Karpas-422 (cell line): ENCODE data around the gene CATSPER4. TPM values are rescaled to one million over a fixed set of nuclear protein-coding genes. Genes with fewer than 3 reads are reported as not detected.

Source experiments
- DNase-seq: peaks from one replicate; pipeline ENCODE4 v3.0.0-alpha.2; 2015
- H2AFZ ChIP-seq: fragments of 200-600 bp; sonication (generic); 2 replicates; pipeline ENCODE4 v1.6.1; 2014; ENCODE audit warnings: antibody characterized with exemption, low read length, mixed read lengths
- H3K27ac ChIP-seq: fragments of 200-600 bp; sonication (generic); 2 replicates; pipeline ENCODE4 v1.5.1; 2014; ENCODE audit warnings: mild to moderate bottlenecking, low read length, moderate library complexity
- H3K27me3 ChIP-seq: fragments of 200-600 bp; sonication (generic); 2 replicates; pipeline ENCODE4 v1.6.1; 2014; ENCODE audit warnings: low read length, mixed read lengths
- H3K36me3 ChIP-seq: fragments of 200-600 bp; sonication (generic); 2 replicates; pipeline ENCODE4 v1.6.1; 2014; ENCODE audit warnings: low read length, mixed read lengths; ENCODE audit not compliant: insufficient read depth
- H3K4me1 ChIP-seq: fragments of 200-600 bp; sonication (generic); 2 replicates; pipeline ENCODE4 v1.6.1; 2014; ENCODE audit warnings: mild to moderate bottlenecking, low read length, mixed read lengths
- H3K4me2 ChIP-seq: fragments of 200-600 bp; sonication (generic); 2 replicates; pipeline ENCODE4 v1.6.1; 2014; ENCODE audit warnings: low read length, low read depth, mild to moderate bottlenecking; ENCODE audit not compliant: poor library complexity, severe bottlenecking
- H3K4me3 ChIP-seq: fragments of 200-600 bp; sonication (generic); 2 replicates; pipeline ENCODE4 v1.5.1; 2014; ENCODE audit warnings: mild to moderate bottlenecking, antibody characterized with exemption, low read length, mixed read lengths
- H3K79me2 ChIP-seq: fragments of 200-600 bp; sonication (generic); 2 replicates; pipeline ENCODE4 v1.6.1; 2014; ENCODE audit warnings: mild to moderate bottlenecking, low read length, mixed read lengths
- H3K9ac ChIP-seq: fragments of 200-600 bp; sonication (generic); 2 replicates; pipeline ENCODE4 v1.6.0; 2014; ENCODE audit warnings: low read length
- H3K9me2 ChIP-seq: fragments of 200-600 bp; sonication (generic), shearing (Covaris generic); replicated peaks from 2 replicates; pipeline ENCODE4 v1.6.0; 2014; ENCODE audit warnings: mild to moderate bottlenecking, low read length, moderate library complexity; ENCODE audit not compliant: insufficient read depth
- H3K9me3 ChIP-seq: fragments of 300-700, 200-600 bp; sonication (generic); 2 replicates; pipeline ENCODE4 v1.6.1; 2014; ENCODE audit warnings: low read length, mixed read lengths
- H4K20me1 ChIP-seq: fragments of 200-600 bp; sonication (generic); 2 replicates; pipeline ENCODE4 v1.6.1; 2014; ENCODE audit warnings: mild to moderate bottlenecking, antibody characterized with exemption, low read length, low read depth; ENCODE audit not compliant: insufficient read depth
- total RNA-seq: library from RNA; depleted of rRNA; stranded (reverse); fragments of >200 nt; shearing (Covaris generic); gene quantifications from 2 replicates; pipeline ENCODE4 v1.2.3, GENCODE V29; 2014; ENCODE audit warnings: low replicate concordance

Gene CATSPER4
- total RNA-seq, 1 experiment from 2014 or later = not detected

DNA sequence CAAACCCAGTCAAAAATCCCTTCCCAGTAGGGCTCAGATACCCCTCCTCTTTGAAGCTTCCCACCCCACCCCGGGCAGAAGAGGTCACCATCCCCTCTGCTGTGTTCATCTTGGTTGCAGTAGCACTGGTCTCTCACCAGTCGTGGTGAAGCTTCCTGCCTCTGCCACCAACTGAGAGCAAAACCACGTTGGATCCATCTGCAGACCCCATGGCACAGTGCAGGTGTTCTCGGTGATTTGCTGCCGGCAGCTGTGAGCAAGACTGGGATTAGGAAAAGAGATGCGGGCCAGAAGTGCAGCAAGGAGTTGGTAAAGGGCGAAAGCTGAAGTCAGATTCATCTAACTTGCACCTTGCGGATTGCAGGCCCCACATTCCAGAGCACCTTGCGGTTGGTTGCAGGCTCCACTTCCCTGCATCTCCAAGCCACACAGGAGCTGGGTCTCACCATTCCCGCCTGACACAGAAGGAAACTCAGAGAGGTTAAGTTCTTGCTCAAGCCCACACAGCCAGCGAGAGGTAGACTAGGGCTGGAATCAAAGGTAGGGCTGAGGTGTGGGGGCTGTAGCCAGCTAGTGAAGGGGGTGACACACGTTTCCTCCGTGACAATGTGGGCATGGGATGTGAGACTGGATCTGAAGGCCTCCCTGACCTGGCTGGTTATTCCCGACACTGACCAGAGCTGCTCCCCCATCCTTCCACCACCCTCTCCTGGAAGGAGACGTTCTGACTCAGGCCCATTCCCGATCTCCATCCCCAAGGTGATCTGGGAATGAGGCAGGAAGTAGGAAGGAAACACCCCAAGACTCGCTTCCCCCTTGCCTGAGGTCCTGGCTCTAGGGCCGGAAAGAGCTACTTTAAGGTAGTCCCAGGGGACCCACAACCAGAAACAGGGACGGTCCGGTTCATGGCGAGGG lies 34.8 kb upstream of the CATSPER4 start:
- Histone ChIP-seq H3K4me2 (no peak overlapping the region), H2AFZ (no peak overlapping the region), H3K27me3 (no peaks in the 10 kb centered on the region)

DNA sequence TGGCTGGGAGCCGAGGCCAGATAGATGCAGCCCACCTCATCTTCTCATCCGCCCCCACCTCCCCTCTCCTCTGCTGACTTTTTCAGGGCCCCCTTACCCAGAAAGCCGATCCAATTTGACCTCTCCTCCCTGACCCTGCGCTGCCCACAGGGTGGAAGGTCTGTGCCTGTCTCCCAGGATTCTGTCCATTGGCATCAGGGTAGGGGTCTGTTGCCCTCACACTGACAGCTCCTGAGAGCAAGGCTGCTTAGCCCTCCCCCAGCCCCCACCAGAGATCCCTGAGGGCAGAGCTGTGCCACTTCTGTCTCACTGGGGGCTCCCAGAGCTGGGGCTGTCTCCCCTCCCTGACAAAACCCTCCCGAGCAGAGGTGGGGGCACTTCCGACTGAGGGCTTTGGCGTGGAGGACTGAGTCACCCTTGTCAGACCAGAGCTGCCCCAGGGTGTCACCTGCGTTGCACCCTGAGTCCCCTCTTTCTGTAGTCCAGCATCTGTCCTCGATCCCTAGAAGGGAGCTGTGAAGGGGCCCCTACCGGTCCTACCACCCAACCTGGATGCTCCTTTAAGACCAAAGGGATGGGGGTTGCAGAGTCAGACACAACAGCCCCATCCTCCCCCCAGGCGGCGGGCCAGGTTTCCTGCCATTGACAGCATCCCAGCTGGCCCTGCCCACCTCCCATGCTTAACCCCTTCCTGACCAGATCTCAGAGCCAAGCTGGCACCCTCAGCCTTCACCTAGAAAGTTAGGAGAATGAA lies 33.9 kb upstream of the CATSPER4 start:
- no peaks in the 10 kb centered on the region for H3K36me3 ChIP-seq
- H3K27me3 ChIP-seq = no peaks in the 10 kb centered on the region
- DNase-seq = peak; percentile 48
- H3K27ac ChIP-seq = no peak overlapping the region
- no peaks in the 10 kb centered on the region for H4K20me1 ChIP-seq
- H3K9ac ChIP-seq = no peak overlapping the region
- no peak overlapping the region for H3K4me3 ChIP-seq
- no peak overlapping the region for H2AFZ ChIP-seq
- H3K4me2 ChIP-seq = no peak overlapping the region
- H3K9me2 ChIP-seq = no peaks in the 10 kb centered on the region
- no peaks in the 10 kb centered on the region for H3K4me1 ChIP-seq
- no peaks in the 10 kb centered on the region for H3K9me3 ChIP-seq
- no peaks in the 10 kb centered on the region for H3K79me2 ChIP-seq

More for the DNA sequence above, 34.8 kb upstream of the CATSPER4 start:
- no peaks in the 10 kb centered on the region for H3K36me3 ChIP-seq
- no peak overlapping the region for H3K9ac ChIP-seq
- H4K20me1 ChIP-seq = no peaks in the 10 kb centered on the region
- H3K9me2 ChIP-seq = no peaks in the 10 kb centered on the region
- no peak overlapping the region for H3K27ac ChIP-seq
- no peak overlapping the region for H3K4me3 ChIP-seq
- no peaks in the 10 kb centered on the region for H3K9me3 ChIP-seq
- DNase-seq = no peak
- no peaks in the 10 kb centered on the region for H3K4me1 ChIP-seq
- no peaks in the 10 kb centered on the region for H3K79me2 ChIP-seq

DNA sequence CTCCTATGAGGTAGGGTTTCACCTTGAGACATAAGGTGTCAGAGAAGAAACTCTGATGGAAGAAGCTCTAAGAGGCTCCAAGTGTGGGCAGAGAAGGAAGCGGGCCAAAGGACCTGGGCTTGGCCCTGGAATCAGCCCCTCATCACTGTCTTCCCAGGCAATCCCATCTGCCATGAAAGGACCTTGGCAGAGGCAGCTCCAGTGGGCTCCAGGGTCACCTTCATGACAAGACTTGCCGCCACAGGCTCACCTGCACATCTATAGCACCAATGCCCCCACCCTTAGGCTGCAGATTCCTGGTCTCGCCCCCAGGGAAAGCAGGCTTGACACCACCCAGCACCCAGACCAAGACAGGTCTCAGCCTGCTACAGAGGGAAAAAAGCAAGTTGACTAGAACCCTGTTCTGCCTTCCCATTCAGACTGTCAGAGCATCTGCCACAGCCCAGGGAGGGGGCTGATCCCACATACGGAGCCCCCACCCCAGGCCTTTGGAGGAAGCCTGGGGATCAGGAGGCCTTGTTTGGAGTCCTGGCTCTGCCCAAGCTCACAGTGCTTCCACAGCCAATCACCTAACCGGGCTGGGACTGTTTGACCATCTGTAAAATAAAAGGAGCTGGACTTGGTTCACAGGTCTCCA lies 32.0 kb upstream of the CATSPER4 start:
- H4K20me1 ChIP-seq = no peaks in the 10 kb centered on the region
- no peak overlapping the region for H3K4me3 ChIP-seq
- H3K79me2 ChIP-seq = no peaks in the 10 kb centered on the region
- no peak overlapping the region for H3K9ac ChIP-seq
- no peak overlapping the region for H2AFZ ChIP-seq
- no peaks in the 10 kb centered on the region for H3K9me2 ChIP-seq
- no peak overlapping the region for H3K27ac ChIP-seq
- H3K4me2 ChIP-seq = no peak overlapping the region
- H3K27me3 ChIP-seq = no peaks in the 10 kb centered on the region
- no peak for DNase-seq
- H3K9me3 ChIP-seq = no peaks in the 10 kb centered on the region
- no peaks in the 10 kb centered on the region for H3K4me1 ChIP-seq
- no peaks in the 10 kb centered on the region for H3K36me3 ChIP-seq

DNA sequence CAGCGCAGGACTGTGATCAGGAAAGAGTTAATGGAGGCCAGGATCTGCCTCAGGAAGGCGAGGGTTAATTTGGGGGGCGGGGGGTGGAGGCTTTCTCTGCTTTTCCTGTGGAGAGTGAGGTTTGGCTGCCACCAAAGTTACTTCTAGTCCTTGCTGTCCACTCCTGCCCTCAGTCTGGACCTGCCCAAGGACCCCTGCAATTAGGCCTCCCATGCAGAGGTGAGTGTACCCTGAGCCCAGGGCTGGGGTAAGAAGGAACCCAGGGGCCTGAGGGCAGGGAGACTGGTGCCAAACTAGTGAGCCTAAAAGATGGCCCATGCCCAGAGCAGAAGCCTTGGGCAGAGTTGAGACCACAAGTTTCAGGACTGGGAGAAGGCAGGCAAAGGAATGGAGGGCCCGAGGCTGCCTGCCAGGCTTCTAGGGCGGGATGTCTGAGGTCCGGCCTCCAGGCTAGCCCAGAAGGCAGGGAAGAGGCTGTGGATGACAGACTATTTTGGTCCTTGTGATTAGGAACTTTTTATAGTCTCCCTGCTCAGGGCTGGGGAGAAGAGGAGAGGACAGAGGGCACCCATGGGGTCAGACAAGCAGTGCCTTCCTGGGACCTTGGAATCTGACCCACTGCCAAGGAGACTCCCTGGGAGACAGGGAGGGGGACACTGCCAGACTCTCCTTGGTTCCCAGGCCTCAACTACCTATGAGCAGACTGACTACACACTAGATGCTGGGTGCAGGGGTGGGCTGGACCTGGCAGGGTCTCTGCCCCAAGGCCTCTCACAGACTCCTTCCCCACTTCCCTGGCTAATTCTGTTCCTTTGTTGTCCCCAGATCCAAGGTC lies 31.3 kb upstream of the CATSPER4 start, which contains the start of gene FAM110D:
Gene FAM110D (plus strand): TSS at position 172 of the 835 bp plus-strand sequence. CDS start 2,213 bp downstream, outside the sequence.
- DNase-seq = no peak
- Histone ChIP-seq H3K4me1 (no peaks in the 10 kb centered on the region), H3K27ac (no peak within 1 kb of the TSS), H2AFZ (no peak within 1 kb of the TSS), H3K79me2 (no peaks in the 10 kb centered on the region), H4K20me1 (no peaks in the 10 kb centered on the region), H3K9me2 (no peaks in the 10 kb centered on the region), H3K27me3 (no peaks in the 10 kb centered on the region), H3K9me3 (no peaks in the 10 kb centered on the region), H3K4me2 (no peak within 1 kb of the TSS), H3K9ac (no peak within 1 kb of the TSS), H3K36me3 (no peaks in the 10 kb centered on the region), H3K4me3 (no peak within 1 kb of the TSS)

DNA sequence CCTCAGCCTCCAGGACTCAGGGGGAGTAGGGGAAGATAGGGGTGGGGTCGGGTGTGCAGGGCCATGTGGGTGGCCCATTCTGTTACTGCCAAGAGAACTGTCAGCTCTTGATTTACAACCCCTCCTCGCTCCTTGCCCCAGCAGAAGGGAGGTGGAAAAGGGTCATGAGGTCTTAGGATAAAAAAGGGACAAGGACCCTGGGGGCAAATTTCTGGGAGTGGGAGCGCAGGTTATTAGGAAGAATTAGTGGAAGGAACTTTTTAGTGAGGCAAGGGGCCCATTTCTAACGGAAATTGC lies 30.7 kb upstream of the CATSPER4 start:
- no peaks in the 10 kb centered on the region for H3K9me3 ChIP-seq
- H3K4me2 ChIP-seq = no peak overlapping the region
- H3K79me2 ChIP-seq = no peaks in the 10 kb centered on the region
- H3K27me3 ChIP-seq = no peaks in the 10 kb centered on the region
- H2AFZ ChIP-seq = no peak overlapping the region
- no peaks in the 10 kb centered on the region for H3K9me2 ChIP-seq
- H3K4me3 ChIP-seq = no peak overlapping the region
- no peaks in the 10 kb centered on the region for H3K4me1 ChIP-seq
- DNase-seq = no peak
- H3K9ac ChIP-seq = no peak overlapping the region
- no peaks in the 10 kb centered on the region for H3K36me3 ChIP-seq
- H3K27ac ChIP-seq = no peak overlapping the region
- H4K20me1 ChIP-seq = no peaks in the 10 kb centered on the region

DNA sequence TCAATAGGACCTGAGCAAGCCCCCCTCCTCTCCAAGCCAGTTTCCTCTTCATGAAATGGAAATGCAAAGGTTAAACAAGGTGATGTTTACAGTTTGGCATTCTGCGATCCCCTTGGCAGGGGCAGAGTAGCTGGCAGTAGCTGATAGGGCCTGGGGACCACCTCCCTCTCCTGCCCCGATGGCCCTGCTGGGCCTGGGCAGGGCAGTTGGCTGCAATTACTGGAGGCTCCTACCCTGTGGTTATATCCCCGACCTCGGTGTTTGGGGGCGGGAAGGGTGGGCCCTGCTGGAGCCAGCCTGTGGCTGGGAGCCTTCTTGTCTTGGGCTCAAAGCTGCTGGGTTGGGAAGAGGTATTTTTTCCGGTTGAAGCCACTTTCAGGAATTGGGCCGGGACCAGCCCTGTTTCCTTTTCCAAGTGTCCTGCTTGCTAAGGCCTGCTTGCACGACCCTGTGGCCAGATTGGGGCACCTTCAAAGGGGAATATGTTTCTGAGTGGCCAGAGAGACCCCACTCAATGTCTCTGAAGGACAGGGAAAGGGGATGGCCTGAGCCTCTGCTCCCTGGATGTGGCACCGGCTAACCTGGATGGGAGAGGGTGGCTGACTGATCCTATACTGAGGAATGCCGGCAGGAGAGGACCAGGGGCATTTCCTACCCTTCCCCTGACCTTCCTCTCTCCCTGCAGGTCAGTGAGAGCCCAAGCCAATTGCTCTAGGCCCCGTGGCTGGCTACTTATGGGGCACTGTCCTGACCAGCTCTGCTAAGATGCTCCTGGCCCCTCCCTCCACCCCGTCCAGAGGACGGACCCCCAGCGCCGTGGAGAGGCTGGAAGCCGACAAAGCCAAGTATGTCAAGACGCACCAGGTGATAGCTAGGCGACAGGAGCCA lies 29.6 kb upstream of the CATSPER4 start:
- H3K79me2 ChIP-seq = no peaks in the 10 kb centered on the region
- H3K4me3 ChIP-seq = no peak overlapping the region
- H3K27me3 ChIP-seq = no peaks in the 10 kb centered on the region
- H3K27ac ChIP-seq = no peak overlapping the region
- no peak overlapping the region for H3K9ac ChIP-seq
- no peaks in the 10 kb centered on the region for H3K9me3 ChIP-seq
- no peaks in the 10 kb centered on the region for H3K4me1 ChIP-seq
- H3K4me2 ChIP-seq = no peak overlapping the region
- H4K20me1 ChIP-seq = no peaks in the 10 kb centered on the region
- H3K9me2 ChIP-seq = no peaks in the 10 kb centered on the region
- no peaks in the 10 kb centered on the region for H3K36me3 ChIP-seq
- DNase-seq = no peak
- H2AFZ ChIP-seq = no peak overlapping the region

DNA sequence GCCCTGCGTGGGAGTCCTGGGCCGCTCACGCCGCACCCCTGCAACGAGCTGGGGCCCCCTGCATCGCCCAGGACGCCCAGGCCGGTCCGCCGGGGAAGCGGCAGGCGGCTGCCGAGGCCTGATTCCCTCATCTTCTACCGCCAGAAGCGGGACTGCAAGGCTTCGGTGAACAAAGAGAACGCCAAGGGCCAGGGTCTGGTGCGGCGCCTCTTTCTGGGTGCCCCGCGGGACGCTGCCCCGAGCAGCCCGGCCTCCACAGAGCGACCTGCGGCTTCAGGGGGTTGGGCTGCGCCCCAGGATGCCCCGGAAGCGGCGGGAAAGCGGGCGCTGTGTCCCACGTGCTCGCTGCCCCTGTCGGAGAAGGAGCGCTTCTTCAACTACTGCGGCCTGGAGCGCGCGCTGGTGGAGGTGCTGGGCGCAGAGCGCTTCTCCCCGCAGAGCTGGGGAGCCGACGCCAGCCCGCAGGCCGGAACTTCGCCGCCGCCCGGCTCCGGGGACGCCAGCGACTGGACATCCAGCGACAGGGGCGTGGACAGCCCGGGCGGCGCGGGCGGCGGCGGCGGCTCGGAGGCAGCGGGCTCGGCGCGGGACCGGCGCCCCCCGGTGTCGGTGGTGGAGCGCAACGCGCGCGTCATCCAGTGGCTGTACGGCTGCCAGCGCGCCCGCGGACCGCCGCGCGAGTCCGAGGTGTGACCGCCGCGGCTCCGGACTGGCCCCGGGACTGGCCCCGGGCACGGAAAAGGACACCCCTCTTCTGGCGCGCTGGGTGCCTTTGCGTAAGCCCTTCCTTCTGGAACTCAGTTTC lies 28.8 kb upstream of the CATSPER4 start:
- Histone ChIP-seq H3K36me3 (no peaks in the 10 kb centered on the region), H3K4me1 (no peaks in the 10 kb centered on the region), H3K27me3 (no peaks in the 10 kb centered on the region), H3K79me2 (no peaks in the 10 kb centered on the region), H3K9ac (no peak overlapping the region), H2AFZ (no peak overlapping the region), H3K9me2 (no peaks in the 10 kb centered on the region), H3K9me3 (no peaks in the 10 kb centered on the region), H3K4me2 (no peak overlapping the region), H3K27ac (no peak overlapping the region), H4K20me1 (no peaks in the 10 kb centered on the region), H3K4me3 (no peak overlapping the region)
- no peak for DNase-seq
